Naive thymus-derived CD4-positive, alpha-beta T cell (primary cell): Measurements from ENCODE around the gene ADAM23. TPM values are rescaled to one million over a fixed set of nuclear protein-coding genes. Genes with fewer than 3 reads are reported as not detected.

Experiments used
- ATAC-seq: fragments of 150-1000 bp; cut with Tn5 transposase; 2 replicates; pipeline ENCODE4 v1.10.0; 2021; ENCODE audit warnings: mild to moderate bottlenecking, moderate library complexity
- CTCF ChIA-PET: fragments of 350-600 bp; sonication (Branson Sonifier 250); formaldehyde crosslinking; loops from one replicate; lab custom pipeline; 2021; ENCODE audit warnings: antibody characterized with exemption; lab: Charles Lee
- POLR2A ChIA-PET: fragments of 350-600 bp; sonication (Branson Sonifier 250); formaldehyde crosslinking; loops from one replicate; lab custom pipeline; 2021; ENCODE audit warnings: antibody characterized with exemption, inconsistent platforms; lab: Charles Lee
- DNase-seq, 9 donors: peaks; one replicate each; pipeline versions ENCODE4 v3.0.0 to v3.0.0-alpha.2; 2020 to 2022; ENCODE audit warnings: mixed read lengths in 1 of 9
- H3K27ac ChIP-seq: one replicate; pipeline ENCODE4 v1.7.0; 2013; ENCODE audit warnings: mild to moderate bottlenecking, low read depth, low read length, moderate library complexity
- H3K27me3 ChIP-seq, 2 donors: one replicate each; pipeline ENCODE4 v1.7.0; 2013; ENCODE audit warnings: low read length in 2 of 2, mild to moderate bottlenecking in 2 of 2, moderate library complexity in 2 of 2; ENCODE audit not compliant: control insufficient read depth in 2 of 2, insufficient read depth in 2 of 2
- H3K36me3 ChIP-seq, 3 experiments: 1 replicate in 2 of 3; 2 replicates in 1 of 3; pipeline ENCODE4 v1.7.0; 2013; ENCODE audit warnings: low read length in 3 of 3, mild to moderate bottlenecking in 3 of 3, moderate library complexity in 1 of 3; ENCODE audit not compliant: insufficient read depth in 3 of 3, control insufficient read depth in 2 of 3
- H3K4me1 ChIP-seq, 2 donors: one replicate each; pipeline ENCODE4 v1.7.0; 2013; ENCODE audit warnings: low read length in 2 of 2, mild to moderate bottlenecking in 2 of 2, moderate library complexity in 1 of 2; ENCODE audit not compliant: control insufficient read depth in 2 of 2, insufficient read depth in 2 of 2
- H3K4me3 ChIP-seq: 2 replicates; pipeline ENCODE4 v1.7.0; 2013; ENCODE audit warnings: mild to moderate bottlenecking, low read length
- H3K9me3 ChIP-seq, 3 experiments: 1 replicate in 2 of 3; 2 replicates in 1 of 3; pipeline ENCODE4 v1.7.0; 2013; ENCODE audit warnings: low read length in 3 of 3; ENCODE audit not compliant: control insufficient read depth in 2 of 3
- H3K27ac Mint-ChIP-seq, 9 donors: one replicate each; pipeline ENCODE4 v1.8.0; 2020 to 2022; ENCODE audit warnings: mixed read lengths in 9 of 9, mild to moderate bottlenecking in 8 of 9, moderate library complexity in 5 of 9, inconsistent platforms in 2 of 9
- H3K27me3 Mint-ChIP-seq, 5 donors: one replicate each; pipeline ENCODE4 v1.8.0; 2021 to 2022; ENCODE audit warnings: mixed read lengths in 5 of 5, mild to moderate bottlenecking in 1 of 5
- H3K36me3 Mint-ChIP-seq, 5 donors: one replicate each; pipeline ENCODE4 v1.8.0; 2020 to 2022; ENCODE audit warnings: mixed read lengths in 5 of 5, mild to moderate bottlenecking in 3 of 5, inconsistent platforms in 1 of 5
- H3K4me1 Mint-ChIP-seq, 7 donors: one replicate each; pipeline ENCODE4 v1.8.0; 2020 to 2022; ENCODE audit warnings: mixed read lengths in 7 of 7, mild to moderate bottlenecking in 3 of 7, inconsistent platforms in 1 of 7
- H3K4me3 Mint-ChIP-seq, 10 donors: one replicate each; pipeline ENCODE4 v1.8.0; 2020 to 2022; ENCODE audit warnings: mild to moderate bottlenecking in 10 of 10, mixed read lengths in 10 of 10, moderate library complexity in 6 of 10, inconsistent platforms in 2 of 10
- H3K9me3 Mint-ChIP-seq, 11 donors: one replicate each; pipeline ENCODE4 v1.8.0; 2020 to 2022; ENCODE audit warnings: mixed read lengths in 11 of 11, mild to moderate bottlenecking in 4 of 11, inconsistent platforms in 1 of 11, moderate library complexity in 1 of 11
- intact Hi-C, 2 donors: fragments of 100-400 bp; cut with micrococcal nuclease; formaldehyde crosslinking; loops; one replicate each; pipeline ENCODE4 v1.15.1; 2023
- polyA plus RNA-seq, 2 donors: library from polyadenylated mRNA; unstranded; fragments of 300-500 nt; fragmentation: Illumina TruSeq; gene quantifications; one replicate each; pipeline ENCODE4 v1.2.3, GENCODE V29; 2021
- total RNA-seq, 6 experiments: library from RNA in 5 of 6; stranded (reverse) in 5 of 6; gene quantifications; 1 replicate in 5 of 6; 2 replicates in 1 of 6; pipeline ENCODE4 v1.2.3 and lab custom pipeline; 2021 to 2026

The ADAM23 gene
- total and polyA plus RNA-seq, 7 experiments from 2014 or later, result 0.22 to 5.6 (median 1.2) TPM

- no peaks in the 10 kb centered on the region for H3K9me3 ChIP-seq
- H3K27me3 ChIP-seq, result peaks cover 3 to 5% of the 10 kb centered on the region in 2 donors
- intact Hi-C loops, result loop anchor here in 1 of 2 donors (2.0 kb wide), 1 partner anchor 277 kb away; no protein-coding TSS in a partner anchor
- ATAC-seq (no peak), DNase-seq (no peak)
- H3K27me3 Mint-ChIP-seq, result peaks cover 47 to 61% (median 54%) of the 10 kb centered on the region in 5 donors
- no peak overlapping the region for H3K4me3 ChIP-seq
- H3K9me3 Mint-ChIP-seq, result no peaks in the 10 kb centered on the region
- ChIA-PET CTCF (no interaction called here), POLR2A (no interaction called here)
- peaks cover 4 to 8% of the 10 kb centered on the region in 2 donors for H3K4me1 ChIP-seq
- H3K36me3 ChIP-seq, result no peaks in the 10 kb centered on the region
- H3K4me1 Mint-ChIP-seq, result peaks cover 4 to 11% (median 9%) of the 10 kb centered on the region in 7 donors
- H3K27ac Mint-ChIP-seq, result no peak overlapping the region
- H3K36me3 Mint-ChIP-seq, result no peaks in the 10 kb centered on the region
- H3K4me3 Mint-ChIP-seq, result no peak overlapping the region
- no peak overlapping the region for H3K27ac ChIP-seq
These were observed 5.1 kb upstream of the ADAM23 start for GRCh38 chr2:206438196-206438724.

- POLR2A ChIA-PET, result no interaction called here
These were observed 879 bp upstream of the ADAM23 start for GRCh38 chr2:206442474-206442832.

GRCh38 chr2:206443735-206444527 lies 599 bp downstream of the ADAM23 start:
- Mint-ChIP-seq H3K27me3 (peaks cover 65 to 82% (median 74%) of the 10 kb centered on the region in 5 donors), H3K4me1 (peaks cover 5 to 21% (median 15%) of the 10 kb centered on the region in 7 donors), H3K27ac (peak overlapping the region in 1 of 9 donors; percentile 41), H3K9me3 (no peaks in the 10 kb centered on the region), H3K36me3 (peaks cover 0 to 3% (median 0%) of the 10 kb centered on the region in 5 donors), H3K4me3 (peak overlapping the region; percentile 66 to 89 (median 80))
- DNase-seq (peak in 6 of 9 donors; percentile 6 to 31 (median 12)), ATAC-seq (peak; percentile 34)
- H3K36me3 ChIP-seq, result no peaks in the 10 kb centered on the region
- H3K4me3 ChIP-seq, result no peak overlapping the region
- H3K4me1 ChIP-seq, result peaks cover 4 to 8% of the 10 kb centered on the region in 2 donors
- CTCF ChIA-PET, result no interaction called here
- H3K27me3 ChIP-seq, result peaks cover 8 to 9% of the 10 kb centered on the region in 2 donors
- intact Hi-C loops, result no loop called here
- H3K27ac ChIP-seq, result no peak overlapping the region
- POLR2A ChIA-PET, result no interaction called here
- H3K9me3 ChIP-seq, result no peaks in the 10 kb centered on the region

More at GRCh38 chr2:206442474-206442832, 879 bp upstream of the ADAM23 start:
- H3K4me3 ChIP-seq, result no peak overlapping the region
- no peaks in the 10 kb centered on the region for H3K36me3 ChIP-seq
- peaks cover 4 to 8% of the 10 kb centered on the region in 2 donors for H3K4me1 ChIP-seq
- H3K27me3 ChIP-seq, result peaks cover 8 to 9% of the 10 kb centered on the region in 2 donors
- H3K36me3 Mint-ChIP-seq, result peaks cover 0 to 3% (median 0%) of the 10 kb centered on the region in 5 donors
- H3K27me3 Mint-ChIP-seq, result peaks cover 67 to 77% (median 74%) of the 10 kb centered on the region in 5 donors
- intact Hi-C loops, result no loop called here
- H3K9me3 ChIP-seq, result no peaks in the 10 kb centered on the region
- peak overlapping the region; percentile 51 to 83 (median 75) for H3K4me3 Mint-ChIP-seq
- H3K4me1 Mint-ChIP-seq, result peaks cover 5 to 21% (median 15%) of the 10 kb centered on the region in 7 donors
- H3K27ac Mint-ChIP-seq, result peak overlapping the region in 1 of 9 donors; percentile 74
- H3K9me3 Mint-ChIP-seq, result no peaks in the 10 kb centered on the region
- DNase-seq (no peak), ATAC-seq (no peak)
- H3K27ac ChIP-seq, result no peak overlapping the region
- CTCF ChIA-PET, result no interaction called here

GRCh38 chr2:206445948-206446347 lies 2.6 kb downstream of the ADAM23 start:
- H3K27ac Mint-ChIP-seq, result no peak overlapping the region
- CTCF ChIA-PET, result no interaction called here
- POLR2A ChIA-PET, result no interaction called here
- H3K9me3 ChIP-seq, result no peaks in the 10 kb centered on the region
- no peak overlapping the region for H3K27ac ChIP-seq
- H3K4me3 ChIP-seq, result no peak overlapping the region
- ATAC-seq (no peak), DNase-seq (no peak)
- intact Hi-C loops, result no loop called here
- H3K36me3 Mint-ChIP-seq, result peaks cover 0 to 3% (median 0%) of the 10 kb centered on the region in 5 donors
- no peak overlapping the region for H3K4me3 Mint-ChIP-seq
- H3K27me3 Mint-ChIP-seq, result peaks cover 54 to 76% (median 70%) of the 10 kb centered on the region in 5 donors
- peaks cover 0 to 5% (median 0%) of the 10 kb centered on the region in 11 donors for H3K9me3 Mint-ChIP-seq
- H3K4me1 Mint-ChIP-seq, result peaks cover 5 to 21% (median 15%) of the 10 kb centered on the region in 7 donors
- H3K27me3 ChIP-seq, result peaks cover 8 to 9% of the 10 kb centered on the region in 2 donors
- no peaks in the 10 kb centered on the region for H3K36me3 ChIP-seq
- peaks cover 4 to 8% of the 10 kb centered on the region in 2 donors for H3K4me1 ChIP-seq

- intact Hi-C loops, result no loop called here
- H3K27me3 Mint-ChIP-seq, result peaks cover 25 to 45% (median 33%) of the 10 kb centered on the region in 5 donors
- no peak overlapping the region for H3K4me3 ChIP-seq
- peaks cover 0 to 5% (median 0%) of the 10 kb centered on the region in 11 donors for H3K9me3 Mint-ChIP-seq
- H3K4me3 Mint-ChIP-seq, result no peak overlapping the region
- H3K27ac Mint-ChIP-seq, result no peak overlapping the region
- CTCF ChIA-PET, result no interaction called here
- no peak overlapping the region for H3K27ac ChIP-seq
- H3K4me1 ChIP-seq, result no peaks in the 10 kb centered on the region
- H3K36me3 ChIP-seq, result no peaks in the 10 kb centered on the region
- no peaks in the 10 kb centered on the region for H3K36me3 Mint-ChIP-seq
- ATAC-seq (no peak), DNase-seq (no peak)
- no peaks in the 10 kb centered on the region for H3K27me3 ChIP-seq
- no peaks in the 10 kb centered on the region for H3K4me1 Mint-ChIP-seq
- POLR2A ChIA-PET, result no interaction called here
- H3K9me3 ChIP-seq, result no peaks in the 10 kb centered on the region
These were observed 8.9 kb downstream of the ADAM23 start for GRCh38 chr2:206452242-206452641.

- intact Hi-C loops, result no loop called here
- peaks cover 22 to 41% (median 28%) of the 10 kb centered on the region in 5 donors for H3K27me3 Mint-ChIP-seq
- Histone ChIP-seq H3K27ac (no peak overlapping the region), H3K9me3 (no peaks in the 10 kb centered on the region), H3K4me3 (no peak overlapping the region), H3K36me3 (no peaks in the 10 kb centered on the region), H3K27me3 (no peaks in the 10 kb centered on the region), H3K4me1 (no peaks in the 10 kb centered on the region)
- CTCF ChIA-PET, result no interaction called here
- H3K36me3 Mint-ChIP-seq, result no peaks in the 10 kb centered on the region
- peaks cover 0 to 5% (median 0%) of the 10 kb centered on the region in 11 donors for H3K9me3 Mint-ChIP-seq
- no peak overlapping the region for H3K4me3 Mint-ChIP-seq
- H3K4me1 Mint-ChIP-seq, result peaks cover 0 to 2% (median 0%) of the 10 kb centered on the region in 7 donors
- H3K27ac Mint-ChIP-seq, result no peak overlapping the region
- DNase-seq (no peak), ATAC-seq (no peak)
- POLR2A ChIA-PET, result no interaction called here
These were observed 9.4 kb downstream of the ADAM23 start for GRCh38 chr2:206452750-206453149.
